T-helper 1 cell treated with Interleukin-12 subunit alpha and Interleukin-12 subunit beta and Interleukin-4 antibody, amounts not matched to agents 30 ng/mL and 1 ng/mL, for 36 hours (primary cell): ENCODE data around the gene ZNF101. TPM values are rescaled to one million over a fixed set of nuclear protein-coding genes. Genes with fewer than 3 reads are reported as not detected.
"Not testable (repeated sequence)": the region's sequence is repeated elsewhere in the genome, so short reads cannot be mapped to it uniquely, and the experiment has no call there.

Source experiments
- intact Hi-C: fragments of 100-400 bp; cut with micrococcal nuclease; formaldehyde crosslinking; loops from one replicate; pipeline ENCODE4 v1.15.1; 2024
- total RNA-seq: library from RNA; stranded (reverse); gene quantifications from 2 replicates; pipeline ENCODE4 v1.2.3, GENCODE V29; 2022

The ZNF101 gene
- total RNA-seq, 1 donor from 2014 or later = 94.2 TPM

- intact Hi-C loops = loop anchor here (5.0 to 10.0 kb wide), 4 partner anchors 127 to 1665 kb away; partner anchors contain the start of genes BORCS8, RFXANK and ZNF708
Measured at GRCh38 chr19:19659646-19660245, 8.9 kb upstream of the ZNF101 start.

DNA sequence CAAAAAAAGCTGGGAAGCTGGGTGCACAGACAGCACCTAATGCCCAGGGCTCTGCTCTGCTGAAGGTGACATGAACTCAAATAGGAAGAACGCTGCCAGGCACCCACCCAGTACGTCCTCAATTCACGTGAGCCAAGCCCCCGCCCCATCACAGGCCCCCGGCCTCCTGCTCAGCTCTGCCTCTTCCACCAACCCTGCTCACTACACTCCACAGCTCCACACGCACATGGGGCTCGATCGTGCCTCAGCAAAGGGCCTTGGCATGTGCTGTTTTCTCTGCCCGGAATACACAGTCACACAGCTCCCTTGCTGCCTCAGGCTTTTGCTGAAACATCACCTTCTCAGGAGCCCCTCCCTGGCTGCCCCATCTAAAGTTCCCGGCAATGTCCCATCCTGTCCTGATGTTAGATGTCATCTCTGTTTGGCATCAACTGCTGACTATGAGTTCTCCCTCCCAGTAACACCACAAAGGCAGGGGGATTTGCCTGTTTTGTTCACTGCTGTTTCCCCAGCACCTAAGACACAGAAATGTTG, 7.4 kb upstream of the ZNF101 start:
- intact Hi-C loops = loop anchor here (5.0 to 10.0 kb wide), 4 partner anchors 129 to 1664 kb away; partner anchors contain the start of genes BORCS8, RFXANK and ZNF708

GRCh38 chr19:19661675-19662251, 6.9 kb upstream of the ZNF101 start:
- intact Hi-C loops = loop anchor here (1.0 to 10.0 kb wide), 6 partner anchors 33 to 1663 kb away; partner anchors contain the start of genes BORCS8, LPAR2, PBX4 and RFXANK

DNA sequence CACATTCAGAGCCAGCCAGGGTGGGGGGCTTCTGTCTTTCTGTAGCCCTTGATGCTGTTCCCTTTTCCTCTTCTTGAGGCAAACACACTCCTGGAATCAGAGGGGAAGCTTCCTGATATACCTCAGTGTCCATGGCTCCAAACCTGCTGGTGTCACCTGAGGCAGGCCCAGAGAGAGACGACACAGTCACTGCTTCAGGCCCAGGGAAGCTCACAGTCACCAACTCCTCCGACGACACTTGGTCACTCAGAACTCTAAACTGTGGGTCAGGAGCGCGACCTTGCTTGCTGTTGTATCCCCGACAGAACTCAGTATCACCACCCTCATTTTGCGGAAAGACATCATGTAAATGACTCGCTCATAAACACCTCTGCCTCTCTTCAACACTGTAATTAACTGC, 6.3 kb upstream of the ZNF101 start:
- intact Hi-C loops = loop anchor here (1.0 to 10.0 kb wide), 6 partner anchors 34 to 1662 kb away; partner anchors contain the start of genes BORCS8, LPAR2, PBX4 and RFXANK

DNA sequence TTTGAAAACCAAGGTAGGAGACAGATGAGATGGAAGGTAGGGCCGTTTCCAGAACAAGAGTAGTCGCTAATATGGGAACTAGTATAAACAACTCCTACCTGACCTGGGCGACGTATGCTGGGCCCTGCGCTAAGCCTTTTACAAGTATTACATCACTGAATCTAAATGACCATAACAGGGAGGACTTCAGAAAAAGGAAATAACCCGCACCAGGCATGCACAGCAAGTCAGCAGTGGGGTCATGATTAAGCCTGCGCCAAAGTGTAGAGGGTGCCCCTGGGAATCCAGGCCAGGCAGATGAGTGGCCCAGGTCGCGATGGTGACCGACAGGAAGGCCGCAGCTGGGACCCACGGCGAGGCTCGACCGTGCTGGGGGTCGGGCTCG, 5.8 kb upstream of the ZNF101 start:
- intact Hi-C loops = loop anchor here (1.0 to 10.0 kb wide), 8 partner anchors 20 to 1662 kb away; partner anchors contain the start of genes BORCS8, GMIP, LPAR2 and PBX4

- intact Hi-C loops = loop anchor here (1.0 to 10.0 kb wide), 8 partner anchors 20 to 1661 kb away; partner anchors contain the start of genes BORCS8, GMIP, PBX4 and RFXANK
Measured at GRCh38 chr19:19663256-19664120, 5.2 kb upstream of the ZNF101 start, which contains the start of gene ATP13A1. ATP13A1 (minus strand) TSS chr19:19663676; CDS start chr19:19663666, 10 bp downstream.

- intact Hi-C loops = loop anchor here (5.0 to 10.0 kb wide), 3 partner anchors 471 to 1659 kb away; partner anchors contain the start of genes BORCS8, RFXANK, ZNF430 and ZNF708
Measured at GRCh38 chr19:19665420-19665948, 3.2 kb upstream of the ZNF101 start.

DNA sequence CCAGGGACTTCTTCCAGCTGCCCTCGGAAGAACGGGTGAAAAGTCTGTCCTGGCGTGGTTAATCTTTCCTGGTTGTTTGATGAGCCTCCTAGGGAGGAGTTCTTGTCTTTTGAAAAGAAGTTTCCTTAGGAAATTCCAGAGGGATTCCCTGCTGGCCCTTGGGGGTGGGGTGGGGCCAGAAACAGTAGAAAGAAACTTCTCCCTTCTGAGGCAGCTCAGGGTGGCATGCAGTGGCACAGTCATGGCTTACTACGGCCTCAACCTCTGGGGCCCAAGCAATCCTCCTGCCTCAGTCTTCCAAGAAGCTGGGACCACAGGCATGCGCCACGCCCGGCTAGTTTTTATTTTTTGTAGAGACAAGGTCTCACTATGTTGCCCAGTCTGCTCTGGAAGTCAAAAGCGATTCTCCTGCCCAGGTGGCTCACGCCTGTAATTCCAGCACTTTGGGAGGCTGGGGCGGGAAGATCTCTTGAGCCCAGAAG, 1.5 kb downstream of the ZNF101 start:
- intact Hi-C loops = no loop called here

DNA sequence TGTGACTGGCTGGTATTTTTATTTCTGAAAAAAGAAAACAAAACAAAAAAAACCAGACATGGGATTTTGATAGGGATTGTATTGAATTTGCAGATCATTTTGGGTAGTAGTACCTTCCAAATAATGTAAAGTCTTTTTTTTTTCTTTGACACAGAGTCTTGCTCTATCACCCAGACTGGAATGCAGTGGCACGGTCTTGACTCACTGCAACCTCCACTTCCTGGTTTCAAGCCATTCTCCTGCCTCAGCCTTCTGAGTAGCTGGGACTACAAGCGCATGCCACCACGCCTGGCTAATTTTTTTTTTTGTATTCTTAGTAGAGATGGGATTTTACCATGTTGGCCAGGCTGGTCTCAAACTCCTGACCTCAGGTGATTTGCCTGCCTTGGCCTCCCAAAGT, 4.2 kb downstream of the ZNF101 start:
- intact Hi-C loops = no loop called here

GRCh38 chr19:19674315-19674714, 5.7 kb downstream of the ZNF101 start:
- intact Hi-C loops = no loop called here

DNA sequence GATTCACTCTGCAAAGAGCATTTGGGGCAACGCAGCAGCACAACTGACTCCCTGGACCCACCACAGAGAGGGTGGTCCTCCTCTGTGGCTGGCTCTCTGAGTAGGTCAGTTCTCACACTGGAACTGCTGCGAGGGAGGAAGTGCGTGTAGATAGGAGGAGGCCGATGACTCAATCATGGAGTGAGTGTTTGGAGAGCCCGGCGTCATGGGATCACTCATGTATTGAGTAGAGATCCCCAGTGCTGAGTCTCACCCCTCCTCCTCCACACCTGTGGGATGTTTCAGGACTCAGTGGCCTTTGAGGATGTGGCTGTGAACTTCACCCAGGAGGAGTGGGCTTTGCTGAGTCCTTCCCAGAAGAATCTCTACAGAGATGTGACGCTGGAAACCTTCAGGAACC, 8.9 kb downstream of the ZNF101 start:
- intact Hi-C loops = no loop called here

GRCh38 chr19:19679176-19680073, 10.8 kb downstream of the ZNF101 start:
- intact Hi-C loops = no loop called here

GRCh38 chr19:19686119-19686518, 17.5 kb downstream of the ZNF101 start:
- intact Hi-C loops = loop anchor here (2.0 kb wide), 2 partner anchors 17 to 43 kb away; partner anchors contain the start of genes GMIP and ZNF101

- intact Hi-C loops = loop anchor here (2.0 kb wide), 2 partner anchors 18 to 44 kb away; partner anchors contain the start of genes GMIP and ZNF101
Measured at GRCh38 chr19:19686580-19686979, 17.9 kb downstream of the ZNF101 start.

GRCh38 chr19:19687090-19687489, 18.5 kb downstream of the ZNF101 start:
- intact Hi-C loops = loop anchor here (2.0 kb wide), 2 partner anchors 18 to 44 kb away; partner anchors contain the start of genes GMIP and ZNF101

GRCh38 chr19:19689023-19689422, 20.4 kb downstream of the ZNF101 start:
- intact Hi-C loops = not testable (repeated sequence)

GRCh38 chr19:19691683-19692082, 23.0 kb downstream of the ZNF101 start:
- intact Hi-C loops = no loop called here

DNA sequence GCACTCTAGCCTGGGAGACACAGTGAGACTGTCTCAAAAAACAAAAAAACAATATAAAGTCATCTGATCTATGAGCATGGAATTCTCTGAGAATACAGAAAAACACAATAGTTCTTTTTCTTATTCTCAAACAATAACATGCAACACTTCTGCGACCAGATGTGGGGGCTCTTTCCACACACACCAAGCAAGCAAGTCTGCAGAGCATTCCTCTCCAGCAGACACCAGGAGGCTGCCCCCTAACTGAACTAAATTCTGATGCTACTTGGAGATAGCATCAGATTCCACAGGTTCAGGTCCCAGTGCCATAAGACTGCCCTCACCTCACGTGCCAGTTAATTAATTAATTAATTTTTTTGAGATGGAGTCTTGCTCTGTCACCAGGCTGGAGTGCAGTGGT, 27.7 kb downstream of the ZNF101 start:
- intact Hi-C loops = no loop called here

GRCh38 chr19:19697589-19697988, 28.9 kb downstream of the ZNF101 start:
- intact Hi-C loops = no loop called here
